ENCODE data around the gene EXT2.

Gene EXT2

DNA sequence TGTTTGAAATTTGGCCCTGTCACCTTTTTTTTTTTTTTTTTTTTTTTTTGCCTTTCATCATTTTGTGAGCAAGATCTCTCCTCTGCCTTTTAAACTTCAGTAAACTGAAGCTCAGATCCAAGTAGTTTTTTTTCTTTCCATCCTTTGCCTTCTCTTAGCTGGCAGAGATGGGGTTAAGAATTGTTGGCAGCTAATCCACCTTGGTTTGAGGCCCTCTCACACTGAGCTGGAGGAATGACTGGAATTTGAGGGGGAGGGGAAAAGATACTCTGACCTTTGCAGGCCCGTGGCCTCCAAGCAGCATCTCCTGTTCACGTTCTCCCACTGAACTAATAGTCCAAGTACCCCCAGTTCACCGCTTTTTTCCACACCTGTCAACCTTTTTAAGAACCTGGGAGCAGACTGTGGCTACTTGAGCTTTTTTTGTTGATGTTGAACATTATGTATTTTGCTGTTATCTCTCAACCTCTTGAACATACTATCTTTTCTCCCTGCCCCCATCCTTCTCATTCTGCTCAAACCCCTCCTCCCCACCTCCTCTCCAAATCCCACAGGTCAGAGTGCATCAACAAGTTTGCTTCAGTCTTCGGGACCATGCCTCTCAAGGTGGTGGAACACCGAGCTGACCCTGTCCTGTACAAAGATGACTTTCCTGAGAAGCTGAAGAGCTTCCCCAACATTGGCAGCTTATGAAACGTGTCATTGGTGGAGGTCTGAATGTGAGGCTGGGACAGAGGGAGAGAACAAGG, 148.3 kb downstream of the EXT2 start:
- in situ Hi-C loops (cut with MboI; ENCODE audit: low sequenced_read_pairs, unreplicated experiment), result no loop called here
- DNase-seq (ENCODE audit: low spot score), result no peak
- TF ChIP-seq, protein P1, sequence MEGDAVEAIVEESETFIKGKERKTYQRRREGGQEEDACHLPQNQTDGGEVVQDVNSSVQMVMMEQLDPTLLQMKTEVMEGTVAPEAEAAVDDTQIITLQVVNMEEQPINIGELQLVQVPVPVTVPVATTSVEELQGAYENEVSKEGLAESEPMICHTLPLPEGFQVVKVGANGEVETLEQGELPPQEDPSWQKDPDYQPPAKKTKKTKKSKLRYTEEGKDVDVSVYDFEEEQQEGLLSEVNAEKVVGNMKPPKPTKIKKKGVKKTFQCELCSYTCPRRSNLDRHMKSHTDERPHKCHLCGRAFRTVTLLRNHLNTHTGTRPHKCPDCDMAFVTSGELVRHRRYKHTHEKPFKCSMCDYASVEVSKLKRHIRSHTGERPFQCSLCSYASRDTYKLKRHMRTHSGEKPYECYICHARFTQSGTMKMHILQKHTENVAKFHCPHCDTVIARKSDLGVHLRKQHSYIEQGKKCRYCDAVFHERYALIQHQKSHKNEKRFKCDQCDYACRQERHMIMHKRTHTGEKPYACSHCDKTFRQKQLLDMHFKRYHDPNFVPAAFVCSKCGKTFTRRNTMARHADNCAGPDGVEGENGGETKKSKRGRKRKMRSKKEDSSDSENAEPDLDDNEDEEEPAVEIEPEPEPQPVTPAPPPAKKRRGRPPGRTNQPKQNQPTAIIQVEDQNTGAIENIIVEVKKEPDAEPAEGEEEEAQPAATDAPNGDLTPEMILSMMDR (IDR thresholded peaks at IDR 0.05; ENCODE audit: borderline replicate concordance, control extremely low read depth, extremely low read depth, insufficient read depth, missing control alignments), result no peak

DNA sequence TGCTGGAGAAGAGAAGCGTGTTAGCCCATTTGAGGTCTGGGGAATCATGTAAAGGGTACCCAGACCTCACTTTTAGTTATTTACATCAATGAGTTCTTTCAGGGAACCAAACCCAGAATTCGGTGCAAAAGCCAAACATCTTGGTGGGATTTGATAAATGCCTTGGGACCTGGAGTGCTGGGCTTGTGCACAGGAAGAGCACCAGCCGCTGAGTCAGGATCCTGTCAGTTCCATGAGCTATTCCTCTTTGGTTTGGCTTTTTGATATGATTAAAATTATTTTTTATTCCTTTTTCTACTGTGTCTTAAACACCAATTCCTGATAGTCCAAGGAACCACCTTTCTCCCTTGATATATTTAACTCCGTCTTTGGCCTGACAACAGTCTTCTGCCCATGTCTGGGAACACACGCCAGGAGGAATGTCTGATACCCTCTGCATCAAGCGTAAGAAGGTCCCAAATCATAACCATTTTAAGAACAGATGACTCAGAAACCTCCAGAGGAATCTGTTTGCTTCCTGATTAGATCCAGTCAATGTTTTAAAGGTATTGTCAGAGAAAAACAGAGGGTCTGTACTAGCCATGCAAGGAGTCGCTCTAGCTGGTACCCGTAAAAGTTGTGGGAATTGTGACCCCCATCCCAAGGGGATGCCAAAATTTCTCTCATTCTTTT, 149.3 kb downstream of the EXT2 start:
- DNase-seq (ENCODE audit: low spot score), result no peak
- in situ Hi-C loops (cut with MboI; ENCODE audit: low sequenced_read_pairs, unreplicated experiment), result no loop called here
- TF ChIP-seq, protein P1 (IDR thresholded peaks at IDR 0.05; ENCODE audit: borderline replicate concordance, control extremely low read depth, extremely low read depth, insufficient read depth, missing control alignments), result no peak

DNA sequence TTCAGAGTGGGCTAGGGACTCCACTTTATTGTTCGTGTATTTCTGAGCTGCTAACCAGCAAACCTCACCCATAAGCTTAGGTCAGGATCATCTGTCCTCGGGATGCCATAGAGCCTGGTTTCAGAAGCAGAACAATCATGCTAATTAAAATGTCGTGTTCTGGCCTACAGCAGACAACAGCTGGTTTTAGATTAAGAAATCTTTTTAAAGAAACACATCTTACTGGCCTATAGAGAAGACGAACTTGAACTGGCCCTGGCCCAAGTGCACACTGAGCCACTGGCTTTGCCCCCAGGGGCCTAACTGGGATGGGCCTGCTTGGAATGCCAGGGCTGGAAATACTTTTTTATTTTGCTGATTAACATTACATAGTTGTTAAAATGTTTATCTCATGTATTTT, 151.2 kb downstream of the EXT2 start:
- TF ChIP-seq, protein P1 (IDR thresholded peaks at IDR 0.05; ENCODE audit: borderline replicate concordance, control extremely low read depth, extremely low read depth, insufficient read depth, missing control alignments), result no peak
- in situ Hi-C loops (cut with MboI; ENCODE audit: low sequenced_read_pairs, unreplicated experiment), result no loop called here

DNA sequence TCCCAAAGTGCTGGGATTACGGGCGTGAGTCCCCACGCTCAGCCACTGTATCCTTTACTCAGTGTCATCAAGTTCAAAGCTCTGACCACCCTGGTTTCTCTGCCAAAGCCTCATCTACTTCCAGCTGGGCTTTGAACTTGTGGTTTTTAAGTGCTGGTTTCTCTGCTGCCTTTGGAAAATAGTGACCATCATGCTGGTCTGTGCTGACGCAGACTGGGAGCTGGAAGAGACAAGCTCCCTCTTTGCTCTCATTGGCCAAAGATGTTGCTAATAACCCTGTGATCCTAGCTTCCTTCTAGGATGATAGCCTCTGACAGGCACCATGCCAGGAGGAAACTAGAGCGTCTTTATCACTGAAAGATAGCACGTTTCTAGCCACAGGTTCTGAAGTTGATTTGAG, 152.0 kb downstream of the EXT2 start:
- in situ Hi-C loops (cut with MboI; ENCODE audit: low sequenced_read_pairs, unreplicated experiment), result no loop called here
- DNase-seq (ENCODE audit: low spot score), result no peak
- TF ChIP-seq, protein P1 (IDR thresholded peaks at IDR 0.05; ENCODE audit: borderline replicate concordance, control extremely low read depth, extremely low read depth, insufficient read depth, missing control alignments), result no peak

More for the DNA sequence above, 151.2 kb downstream of the EXT2 start:
- no peak for DNase-seq (ENCODE audit: low spot score)

DNA sequence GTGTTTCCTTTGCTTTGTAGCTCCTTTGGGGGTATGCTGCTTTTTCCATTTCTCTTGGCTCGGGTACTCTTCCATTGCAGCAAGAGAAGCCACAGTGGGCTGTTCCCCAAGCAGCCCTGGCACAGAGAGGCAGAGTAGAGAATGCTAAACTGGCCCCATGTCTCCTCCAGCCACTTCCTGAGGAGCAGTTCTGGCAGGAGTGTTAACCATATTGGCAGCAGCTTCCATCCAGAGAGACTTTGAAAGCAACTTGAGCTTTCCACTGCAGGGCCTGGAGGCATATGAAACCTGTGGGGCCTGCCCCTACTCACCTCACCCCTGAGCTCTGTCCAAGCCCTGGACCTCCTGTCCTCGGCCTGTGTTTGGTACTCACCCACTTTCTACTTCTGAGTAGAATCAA, 152.6 kb downstream of the EXT2 start:
- DNase-seq (ENCODE audit: low spot score), result no peak
- TF ChIP-seq, protein P1 (IDR thresholded peaks at IDR 0.05; ENCODE audit: borderline replicate concordance, control extremely low read depth, extremely low read depth, insufficient read depth, missing control alignments), result no peak
- in situ Hi-C loops (cut with MboI; ENCODE audit: low sequenced_read_pairs, unreplicated experiment), result no loop called here

DNA sequence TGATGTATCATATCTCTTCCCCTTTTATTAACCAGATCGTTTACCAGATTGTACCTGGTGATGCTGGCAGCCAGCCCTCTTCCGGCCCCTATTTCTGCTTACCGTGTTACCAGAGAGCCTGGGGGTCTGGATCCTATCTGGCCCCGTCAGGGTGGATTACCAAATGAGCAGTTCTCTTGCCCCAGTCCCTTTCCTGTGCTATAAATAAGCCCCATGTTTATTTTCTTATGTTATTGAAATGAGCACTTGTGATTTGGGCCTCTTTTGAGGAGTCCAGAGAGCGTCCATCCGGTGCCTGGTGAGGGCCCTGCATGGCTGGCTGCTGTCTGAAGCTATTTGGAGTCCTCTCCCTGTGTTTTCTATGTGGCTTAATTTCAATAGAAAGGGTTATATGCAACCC, 154.9 kb downstream of the EXT2 start:
- in situ Hi-C loops (cut with MboI; ENCODE audit: low sequenced_read_pairs, unreplicated experiment), result no loop called here
- no peak for DNase-seq (ENCODE audit: low spot score)
- TF ChIP-seq, protein P1 (IDR thresholded peaks at IDR 0.05; ENCODE audit: borderline replicate concordance, control extremely low read depth, extremely low read depth, insufficient read depth, missing control alignments), result no peak

Measured in GM13976 (cell line).